OCI-LY1 (cell line): ENCODE results near the gene WIZ.

Experiments used
- EZH2 ChIP-seq: fragments of 200-600 bp; sonication (generic), shearing (Covaris generic); IDR thresholded peaks from 2 replicates; pipeline ENCODE4 v1.8.0; 2017; ENCODE audit warnings: borderline replicate concordance, mixed run types, mild to moderate bottlenecking, antibody characterized with exemption, low read length, moderate library complexity, mixed read lengths
- TF ChIP-seq, protein P1 (sequence below): fragments of 200-600 bp; sonication (generic), shearing (Covaris generic); IDR thresholded peaks from 2 replicates; pipeline ENCODE4 v1.5.1; 2017; ENCODE audit warnings: mild to moderate bottlenecking, antibody characterized with exemption, low read length, moderate library complexity, mixed read lengths

DNA sequence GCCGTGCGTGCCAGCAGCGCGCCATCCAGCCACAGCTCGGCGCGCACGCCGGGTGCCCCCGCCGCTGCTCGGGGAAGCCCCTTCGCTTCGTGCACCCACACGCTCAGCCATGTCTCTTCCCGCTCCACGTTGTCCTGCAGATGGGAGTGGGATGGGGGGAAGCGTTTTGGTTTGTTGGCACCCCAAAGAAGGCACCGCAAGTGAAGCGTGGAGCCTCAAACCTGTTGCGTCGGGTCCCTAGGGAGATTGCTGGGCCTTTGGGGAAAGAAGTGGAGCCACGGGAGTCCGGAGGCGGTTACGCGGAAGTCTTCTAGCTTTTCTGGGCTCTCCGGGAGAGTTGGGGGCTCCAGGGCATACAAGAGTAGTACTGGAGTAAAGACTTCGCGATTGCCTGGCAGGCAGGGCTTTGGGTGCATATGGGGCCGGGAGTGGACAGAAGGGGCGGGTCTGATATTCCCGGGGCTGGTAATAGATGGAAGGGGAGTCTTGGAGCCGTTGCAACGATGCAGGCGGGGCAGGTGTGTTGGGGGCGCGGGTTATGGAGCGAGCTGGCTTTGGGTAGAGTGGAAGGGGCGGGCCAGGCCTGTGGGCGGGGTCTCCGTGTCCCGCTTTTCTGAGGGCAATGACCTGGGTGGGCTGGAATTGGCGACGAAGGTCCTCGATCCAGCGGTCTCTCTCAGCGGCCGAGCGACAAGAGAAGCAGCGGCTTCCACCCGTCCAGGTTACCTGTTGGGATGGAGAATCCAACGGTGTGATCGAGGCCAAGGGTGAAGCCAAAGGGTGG, 8.1 kb upstream of the WIZ start:
- TF ChIP-seq EZH2, result no peak
- TF ChIP-seq, protein P1, sequence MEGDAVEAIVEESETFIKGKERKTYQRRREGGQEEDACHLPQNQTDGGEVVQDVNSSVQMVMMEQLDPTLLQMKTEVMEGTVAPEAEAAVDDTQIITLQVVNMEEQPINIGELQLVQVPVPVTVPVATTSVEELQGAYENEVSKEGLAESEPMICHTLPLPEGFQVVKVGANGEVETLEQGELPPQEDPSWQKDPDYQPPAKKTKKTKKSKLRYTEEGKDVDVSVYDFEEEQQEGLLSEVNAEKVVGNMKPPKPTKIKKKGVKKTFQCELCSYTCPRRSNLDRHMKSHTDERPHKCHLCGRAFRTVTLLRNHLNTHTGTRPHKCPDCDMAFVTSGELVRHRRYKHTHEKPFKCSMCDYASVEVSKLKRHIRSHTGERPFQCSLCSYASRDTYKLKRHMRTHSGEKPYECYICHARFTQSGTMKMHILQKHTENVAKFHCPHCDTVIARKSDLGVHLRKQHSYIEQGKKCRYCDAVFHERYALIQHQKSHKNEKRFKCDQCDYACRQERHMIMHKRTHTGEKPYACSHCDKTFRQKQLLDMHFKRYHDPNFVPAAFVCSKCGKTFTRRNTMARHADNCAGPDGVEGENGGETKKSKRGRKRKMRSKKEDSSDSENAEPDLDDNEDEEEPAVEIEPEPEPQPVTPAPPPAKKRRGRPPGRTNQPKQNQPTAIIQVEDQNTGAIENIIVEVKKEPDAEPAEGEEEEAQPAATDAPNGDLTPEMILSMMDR, result no peak
